ENCODE data around the gene THBS1. TPM values are rescaled to one million over a fixed set of nuclear protein-coding genes. Genes with fewer than 3 reads are reported as not detected.

THBS1 gene
- total and polyA plus RNA-seq, 2 experiments from 2014 or later, result 82.9 to 220 TPM

DNA sequence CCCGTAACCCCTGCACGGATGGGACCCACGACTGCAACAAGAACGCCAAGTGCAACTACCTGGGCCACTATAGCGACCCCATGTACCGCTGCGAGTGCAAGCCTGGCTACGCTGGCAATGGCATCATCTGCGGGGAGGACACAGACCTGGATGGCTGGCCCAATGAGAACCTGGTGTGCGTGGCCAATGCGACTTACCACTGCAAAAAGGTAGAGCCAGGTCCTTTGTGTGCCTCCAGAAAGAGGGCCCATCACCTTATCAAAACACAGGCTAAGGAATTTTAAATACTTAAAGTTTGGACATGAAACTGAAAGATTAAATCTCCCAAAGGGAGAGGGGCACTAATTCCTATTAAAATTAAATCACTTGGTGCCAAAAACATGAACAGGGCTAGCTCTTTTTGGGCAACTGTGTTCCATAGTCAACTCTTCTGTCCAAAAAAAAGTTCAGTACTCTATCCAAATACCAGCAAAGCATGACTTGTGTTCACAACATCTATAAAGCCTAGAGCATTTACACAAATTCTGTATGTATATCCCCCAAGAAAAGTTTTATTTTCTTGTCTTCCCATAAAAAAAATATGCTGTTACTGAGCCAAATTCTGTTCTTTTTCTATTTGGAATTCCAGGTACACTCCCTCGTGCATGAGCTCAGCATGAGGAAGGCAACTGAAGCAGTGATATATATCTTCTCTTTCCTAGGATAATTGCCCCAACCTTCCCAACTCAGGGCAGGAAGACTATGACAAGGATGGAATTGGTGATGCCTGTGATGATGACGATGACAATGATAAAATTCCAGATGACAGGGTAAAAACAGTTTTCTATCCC is 9.2 kb downstream of the THBS1 start:
- peaks cover 6% of the 10 kb centered on the region for H3K79me2 ChIP-seq
- TF ChIP-seq, protein P1, sequence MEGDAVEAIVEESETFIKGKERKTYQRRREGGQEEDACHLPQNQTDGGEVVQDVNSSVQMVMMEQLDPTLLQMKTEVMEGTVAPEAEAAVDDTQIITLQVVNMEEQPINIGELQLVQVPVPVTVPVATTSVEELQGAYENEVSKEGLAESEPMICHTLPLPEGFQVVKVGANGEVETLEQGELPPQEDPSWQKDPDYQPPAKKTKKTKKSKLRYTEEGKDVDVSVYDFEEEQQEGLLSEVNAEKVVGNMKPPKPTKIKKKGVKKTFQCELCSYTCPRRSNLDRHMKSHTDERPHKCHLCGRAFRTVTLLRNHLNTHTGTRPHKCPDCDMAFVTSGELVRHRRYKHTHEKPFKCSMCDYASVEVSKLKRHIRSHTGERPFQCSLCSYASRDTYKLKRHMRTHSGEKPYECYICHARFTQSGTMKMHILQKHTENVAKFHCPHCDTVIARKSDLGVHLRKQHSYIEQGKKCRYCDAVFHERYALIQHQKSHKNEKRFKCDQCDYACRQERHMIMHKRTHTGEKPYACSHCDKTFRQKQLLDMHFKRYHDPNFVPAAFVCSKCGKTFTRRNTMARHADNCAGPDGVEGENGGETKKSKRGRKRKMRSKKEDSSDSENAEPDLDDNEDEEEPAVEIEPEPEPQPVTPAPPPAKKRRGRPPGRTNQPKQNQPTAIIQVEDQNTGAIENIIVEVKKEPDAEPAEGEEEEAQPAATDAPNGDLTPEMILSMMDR (IDR thresholded peaks at IDR 0.05; ENCODE audit: poor library complexity), result no peak
- TF ChIP-seq EZH2phosphoT487 (IDR thresholded peaks at IDR 0.05; ENCODE audit: low read depth, severe bottlenecking, unreplicated experiment), result no peak
- TF ChIP-seq EZH2 (IDR thresholded peaks at IDR 0.05; ENCODE audit: borderline replicate concordance), result no peak
- 96% methylated on average over 13 of the region's 13 CpGs for WGBS (ENCODE audit: low lambda C conversion rate, missing lambda C conversion rate)
- H2AFZ ChIP-seq, result no peak overlapping the region
- no peaks in the 10 kb centered on the region for H3K36me3 ChIP-seq (replicated peaks; ENCODE audit: insufficient read depth, low read depth)
- H3K9me3 ChIP-seq (ENCODE audit: low read depth), result no peaks in the 10 kb centered on the region
- no peaks in the 10 kb centered on the region for H3K9me2 ChIP-seq (replicated peaks; ENCODE audit: insufficient read depth)
- no peak overlapping the region for H3K4me2 ChIP-seq
- H4K20me1 ChIP-seq (ENCODE audit: insufficient read depth, poor library complexity, severe bottlenecking), result peaks cover 5% of the 10 kb centered on the region
- H3K27ac ChIP-seq, result no peak overlapping the region
- H3K4me3 ChIP-seq, result no peak overlapping the region
- H3K4me1 ChIP-seq (ENCODE audit: insufficient read depth), result no peaks in the 10 kb centered on the region
- H3K27me3 ChIP-seq, result no peaks in the 10 kb centered on the region
- DNase-seq (ENCODE audit: low spot score), result no peak

DNA sequence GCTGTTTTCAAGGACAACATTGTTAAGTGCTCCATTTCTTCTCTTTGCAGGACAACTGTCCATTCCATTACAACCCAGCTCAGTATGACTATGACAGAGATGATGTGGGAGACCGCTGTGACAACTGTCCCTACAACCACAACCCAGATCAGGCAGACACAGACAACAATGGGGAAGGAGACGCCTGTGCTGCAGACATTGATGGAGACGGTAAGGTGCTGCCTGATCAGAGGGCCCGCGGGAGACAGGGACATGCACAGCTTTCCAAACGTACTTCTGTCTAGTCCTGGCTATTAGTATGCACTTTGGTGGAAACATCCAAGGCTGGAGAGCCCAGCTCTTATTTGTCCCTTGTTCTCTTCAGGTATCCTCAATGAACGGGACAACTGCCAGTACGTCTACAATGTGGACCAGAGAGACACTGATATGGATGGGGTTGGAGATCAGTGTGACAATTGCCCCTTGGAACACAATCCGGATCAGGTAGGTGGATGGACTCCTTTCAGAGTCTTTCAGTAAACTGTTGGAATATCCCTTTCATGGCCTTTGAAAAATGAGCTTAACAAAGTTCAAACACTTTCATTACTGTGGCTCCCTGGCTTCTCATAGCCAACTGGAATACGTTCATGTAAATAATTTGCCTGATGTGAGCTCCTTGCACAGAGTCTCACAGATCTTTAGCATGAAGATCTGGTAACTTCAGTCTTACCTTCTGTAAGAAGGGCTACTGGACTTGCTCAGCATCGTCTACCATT is 10.4 kb downstream of the THBS1 start:
- no peaks in the 10 kb centered on the region for H3K27me3 ChIP-seq
- TF ChIP-seq EZH2 (IDR thresholded peaks at IDR 0.05; ENCODE audit: borderline replicate concordance), result no peak
- TF ChIP-seq, protein P1 (IDR thresholded peaks at IDR 0.05; ENCODE audit: poor library complexity), result no peak
- TF ChIP-seq EZH2phosphoT487 (IDR thresholded peaks at IDR 0.05; ENCODE audit: low read depth, severe bottlenecking, unreplicated experiment), result no peak
- H3K9me3 ChIP-seq (ENCODE audit: low read depth), result no peaks in the 10 kb centered on the region
- no peak overlapping the region for H3K27ac ChIP-seq
- 96% methylated on average over 11 of the region's 11 CpGs for WGBS (ENCODE audit: low lambda C conversion rate, missing lambda C conversion rate)
- no peak overlapping the region for H3K4me2 ChIP-seq
- H3K36me3 ChIP-seq (replicated peaks; ENCODE audit: insufficient read depth, low read depth), result no peaks in the 10 kb centered on the region
- H3K9me2 ChIP-seq (replicated peaks; ENCODE audit: insufficient read depth), result no peaks in the 10 kb centered on the region
- H3K4me3 ChIP-seq, result no peak overlapping the region
- H3K4me1 ChIP-seq (ENCODE audit: insufficient read depth), result no peaks in the 10 kb centered on the region
- H4K20me1 ChIP-seq (ENCODE audit: insufficient read depth, poor library complexity, severe bottlenecking), result no peaks in the 10 kb centered on the region
- no peak overlapping the region for H2AFZ ChIP-seq
- DNase-seq (ENCODE audit: low spot score), result no peak
- no peaks in the 10 kb centered on the region for H3K79me2 ChIP-seq

DNA sequence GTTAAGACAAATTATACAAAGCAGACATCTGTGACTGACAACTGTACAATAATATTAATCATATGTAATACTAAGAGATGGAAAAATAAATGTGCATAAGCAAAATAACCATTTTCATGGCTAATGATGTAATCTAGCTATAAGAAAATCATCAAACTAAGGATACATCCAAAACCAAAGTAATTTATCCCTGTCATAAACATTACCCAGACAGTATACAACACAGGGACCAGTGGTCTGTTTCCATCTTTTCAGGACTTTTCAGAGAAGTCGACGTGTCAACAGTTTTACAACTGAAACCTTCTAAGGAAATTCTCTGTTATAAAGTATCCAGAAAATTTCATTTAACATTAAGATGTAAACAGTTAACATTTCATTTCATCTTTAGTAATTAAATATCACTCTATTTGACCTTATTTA is 11.0 kb downstream of the THBS1 start:
- no peak overlapping the region for H3K27ac ChIP-seq
- H3K4me2 ChIP-seq, result no peak overlapping the region
- no peak for TF ChIP-seq EZH2 (IDR thresholded peaks at IDR 0.05; ENCODE audit: borderline replicate concordance)
- no peak for TF ChIP-seq EZH2phosphoT487 (IDR thresholded peaks at IDR 0.05; ENCODE audit: low read depth, severe bottlenecking, unreplicated experiment)
- 89% methylated on average over 2 of the region's 2 CpGs for WGBS (ENCODE audit: low lambda C conversion rate, missing lambda C conversion rate)
- no peaks in the 10 kb centered on the region for H3K9me2 ChIP-seq (replicated peaks; ENCODE audit: insufficient read depth)
- no peaks in the 10 kb centered on the region for H3K27me3 ChIP-seq
- no peak overlapping the region for H3K4me3 ChIP-seq
- no peaks in the 10 kb centered on the region for H4K20me1 ChIP-seq (ENCODE audit: insufficient read depth, poor library complexity, severe bottlenecking)
- H2AFZ ChIP-seq, result no peak overlapping the region
- H3K79me2 ChIP-seq, result no peaks in the 10 kb centered on the region
- DNase-seq (ENCODE audit: low spot score), result no peak
- H3K36me3 ChIP-seq (replicated peaks; ENCODE audit: insufficient read depth, low read depth), result no peaks in the 10 kb centered on the region
- no peaks in the 10 kb centered on the region for H3K4me1 ChIP-seq (ENCODE audit: insufficient read depth)
- no peaks in the 10 kb centered on the region for H3K9me3 ChIP-seq (ENCODE audit: low read depth)

- Histone ChIP-seq H3K9me2 (replicated peaks; ENCODE audit: insufficient read depth) (no peaks in the 10 kb centered on the region), H3K4me1 (ENCODE audit: insufficient read depth) (no peaks in the 10 kb centered on the region), H3K4me3 (no peak overlapping the region), H4K20me1 (ENCODE audit: insufficient read depth, poor library complexity, severe bottlenecking) (no peaks in the 10 kb centered on the region), H3K4me2 (no peak overlapping the region), H2AFZ (no peak overlapping the region), H3K27me3 (no peaks in the 10 kb centered on the region), H3K79me2 (no peaks in the 10 kb centered on the region), H3K27ac (no peak overlapping the region), H3K9me3 (ENCODE audit: low read depth) (no peaks in the 10 kb centered on the region), H3K36me3 (replicated peaks; ENCODE audit: insufficient read depth, low read depth) (no peaks in the 10 kb centered on the region)
- no peak for TF ChIP-seq EZH2phosphoT487 (IDR thresholded peaks at IDR 0.05; ENCODE audit: low read depth, severe bottlenecking, unreplicated experiment)
- TF ChIP-seq, protein P1 (IDR thresholded peaks at IDR 0.05; ENCODE audit: poor library complexity), result no peak
- TF ChIP-seq EZH2 (IDR thresholded peaks at IDR 0.05; ENCODE audit: borderline replicate concordance), result no peak
- over 99% methylated on average over 6 of the region's 6 CpGs for WGBS (ENCODE audit: low lambda C conversion rate, missing lambda C conversion rate)
- DNase-seq (ENCODE audit: low spot score), result no peak
Observed at GRCh38 chr15:39592500-39592899, 11.6 kb downstream of the THBS1 start.
